Cardiac fibroblast (primary cell): ENCODE measurements around the gene MRGPRF.

Source experiments
- DNase-seq, 2 donors: peaks; one replicate each; pipeline versions ENCODE4 v3.0.0 to v3.0.0-alpha.2; 2010; ENCODE audit warnings: low read depth in 2 of 2
- H3K4me3 ChIP-seq, 2 donors: replicated peaks in 1 of 2; 1 replicate in 1 of 2; 2 replicates in 1 of 2; pipeline ENCODE4 v1.5.1; 2011; ENCODE audit warnings: low read depth in 2 of 2, low read length in 2 of 2, mild to moderate bottlenecking in 2 of 2, moderate library complexity in 1 of 2
- CTCF ChIP-seq: IDR thresholded peaks from one replicate; pipeline ENCODE4 v1.5.1; 2011; ENCODE audit warnings: low read depth, mild to moderate bottlenecking, low read length, inconsistent platforms

Gene MRGPRF

GRCh38 chr11:69058511-69059270 is 45.6 kb upstream of the MRGPRF start:
- DNase-seq: no peak
- no peak for TF ChIP-seq CTCF
- H3K4me3 ChIP-seq: no peak overlapping the region

- no peak for TF ChIP-seq CTCF
Observed at GRCh38 chr11:69057801-69058200, 44.8 kb upstream of the MRGPRF start.

GRCh38 chr11:69057236-69057635 is 44.2 kb upstream of the MRGPRF start:
- DNase-seq: no peak
- no peak for TF ChIP-seq CTCF
- H3K4me3 ChIP-seq: no peak overlapping the region

More at GRCh38 chr11:69057801-69058200, 44.8 kb upstream of the MRGPRF start:
- no peak overlapping the region for H3K4me3 ChIP-seq
- DNase-seq: no peak

GRCh38 chr11:69055598-69056516 is 42.8 kb upstream of the MRGPRF start:
- no peak for DNase-seq
- TF ChIP-seq CTCF: no peak
- H3K4me3 ChIP-seq: no peak overlapping the region

- H3K4me3 ChIP-seq: no peak overlapping the region
- TF ChIP-seq CTCF: no peak
- DNase-seq: no peak
Observed at GRCh38 chr11:69055212-69055586, 42.2 kb upstream of the MRGPRF start.

- no peak for TF ChIP-seq CTCF
- H3K4me3 ChIP-seq: no peak overlapping the region
- no peak for DNase-seq
Observed at GRCh38 chr11:69054397-69055211, 41.6 kb upstream of the MRGPRF start.
